Stimulated activated effector memory CD8-positive, alpha-beta T cell treated with anti-CD3 and anti-CD28 coated beads, Interleukin-12 subunit alpha, Interleukin-12 subunit beta, amount 100 ng/mL, for 72 hours (primary cell): ENCODE data around the gene RALGPS1.
"Not testable (repeated sequence)": the region's sequence is repeated elsewhere in the genome, so short reads cannot be mapped to it uniquely, and the experiment has no call there.

Experiments
- ATAC-seq: fragments of 150-1000 bp; cut with Tn5 transposase; 2 replicates; pipeline ENCODE4 v1.10.0; 2021
- DNase-seq, 2 donors: peaks; one replicate each; pipeline ENCODE4 v3.0.0; 2021 to 2022; ENCODE audit warnings: low spot score in 2 of 2
- H3K27ac Mint-ChIP-seq: one replicate; pipeline ENCODE4 v1.8.0; 2022; ENCODE audit warnings: mild to moderate bottlenecking, mixed read lengths
- H3K36me3 Mint-ChIP-seq: one replicate; pipeline ENCODE4 v1.8.0; 2022; ENCODE audit warnings: mild to moderate bottlenecking, mixed read lengths
- H3K4me1 Mint-ChIP-seq: one replicate; pipeline ENCODE4 v1.8.0; 2022; ENCODE audit warnings: mixed read lengths
- H3K4me3 Mint-ChIP-seq: one replicate; pipeline ENCODE4 v1.8.0; 2022; ENCODE audit warnings: mild to moderate bottlenecking, mixed read lengths
- H3K9me3 Mint-ChIP-seq: one replicate; pipeline ENCODE4 v1.8.0; 2022; ENCODE audit warnings: mixed read lengths

RALGPS1 gene

GRCh38 chr9:127014216-127014909, 99.8 kb downstream of the RALGPS1 start:
- Mint-ChIP-seq H3K4me1 (peaks cover 10% of the 10 kb centered on the region), H3K36me3 (no peaks in the 10 kb centered on the region), H3K4me3 (no peak overlapping the region), H3K9me3 (no peaks in the 10 kb centered on the region), H3K27ac (no peak overlapping the region)
- DNase-seq (no peak), ATAC-seq (no peak)

DNA sequence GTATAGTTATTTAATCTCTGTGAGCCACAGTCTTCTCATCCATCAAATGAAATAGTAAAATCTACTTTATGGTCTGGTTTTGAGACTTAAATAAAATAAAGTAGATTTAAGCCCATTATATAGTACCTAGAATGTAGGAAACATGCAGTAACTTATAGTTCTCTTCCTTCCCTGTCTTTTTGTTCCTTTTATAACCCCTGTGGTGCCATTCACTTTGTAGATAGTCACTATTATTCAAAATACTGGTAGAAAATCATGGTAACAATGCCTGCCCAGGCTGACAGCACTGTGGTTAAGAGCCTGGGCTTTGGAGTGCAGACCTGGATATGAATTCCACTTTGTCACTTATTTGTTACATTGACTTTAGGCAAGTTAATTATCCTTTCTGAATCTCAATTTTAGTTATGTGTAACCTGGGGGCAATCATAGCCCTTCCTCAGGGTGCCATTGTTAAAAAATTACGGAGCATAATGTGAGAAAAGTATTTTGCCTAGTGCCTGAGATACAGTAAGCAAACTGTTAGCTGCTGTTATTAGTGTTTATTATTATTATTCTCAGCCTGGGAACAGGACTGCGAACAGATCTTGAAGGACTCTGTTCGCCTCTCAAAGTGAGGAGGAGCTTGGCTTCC, 100.4 kb downstream of the RALGPS1 start:
- no peak overlapping the region for H3K4me3 Mint-ChIP-seq
- no peak for ATAC-seq
- H3K4me1 Mint-ChIP-seq: peaks cover 10% of the 10 kb centered on the region
- DNase-seq: no peak
- H3K36me3 Mint-ChIP-seq: no peaks in the 10 kb centered on the region
- no peak overlapping the region for H3K27ac Mint-ChIP-seq
- no peaks in the 10 kb centered on the region for H3K9me3 Mint-ChIP-seq

DNA sequence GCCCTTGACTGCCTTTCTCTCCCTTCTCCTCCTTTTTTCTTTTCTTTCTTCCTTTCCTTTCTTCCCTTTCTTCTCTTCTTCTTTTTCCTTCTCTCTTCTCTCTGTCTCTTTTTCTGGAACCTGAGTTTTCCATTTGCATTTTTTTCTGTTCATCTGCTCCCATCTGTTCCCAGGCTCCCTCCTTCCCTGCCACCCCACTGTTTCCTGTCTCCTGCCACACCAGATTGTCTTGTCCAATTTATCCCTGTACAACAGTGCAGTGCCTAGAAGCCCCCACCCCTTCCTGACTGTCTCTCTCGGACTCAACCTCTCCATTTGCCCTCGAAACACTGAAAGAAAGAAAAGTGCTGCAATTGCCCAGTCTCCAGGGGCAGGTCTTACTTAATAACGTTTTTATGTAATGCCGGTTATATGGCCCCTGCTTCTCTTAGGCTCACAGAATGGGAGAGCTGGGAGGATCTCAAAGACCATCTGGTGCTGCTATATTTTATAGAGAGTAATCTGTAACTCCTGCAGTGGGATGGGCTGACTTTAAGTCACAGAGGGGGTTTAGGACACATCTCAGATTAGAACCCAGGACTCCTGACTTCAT, 101.4 kb downstream of the RALGPS1 start:
- Mint-ChIP-seq H3K4me1 (peaks cover 17% of the 10 kb centered on the region), H3K9me3 (no peaks in the 10 kb centered on the region), H3K36me3 (no peaks in the 10 kb centered on the region), H3K27ac (peak overlapping the region; percentile 47), H3K4me3 (no peak overlapping the region)
- DNase-seq (no peak), ATAC-seq (no peak)

- not testable (repeated sequence) for ATAC-seq, H3K4me3 Mint-ChIP-seq, H3K9me3 Mint-ChIP-seq, DNase-seq, H3K27ac Mint-ChIP-seq, H3K36me3 Mint-ChIP-seq
- peaks cover 23% of the 10 kb centered on the region for H3K4me1 Mint-ChIP-seq
These were observed 103.4 kb downstream of the RALGPS1 start for GRCh38 chr9:127017979-127018378.

DNA sequence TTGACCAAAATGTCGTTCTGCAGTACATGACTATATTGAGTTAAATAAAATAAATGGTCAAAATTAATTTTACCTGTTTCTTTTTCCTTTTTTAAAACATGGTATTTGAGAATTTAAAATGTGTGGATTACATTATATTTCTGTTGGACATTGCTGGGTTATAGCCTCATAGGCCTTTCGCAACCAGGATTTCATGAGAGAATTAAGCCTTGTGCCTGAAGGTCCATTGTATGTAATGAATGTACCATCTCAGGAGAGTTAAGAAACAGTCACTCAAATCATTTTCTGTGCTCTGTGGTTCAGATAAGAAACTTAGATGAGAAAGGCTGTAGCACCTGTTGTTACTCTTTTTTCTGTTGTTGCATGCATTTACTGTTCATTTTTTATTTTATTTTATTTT, 104.4 kb downstream of the RALGPS1 start:
- H3K9me3 Mint-ChIP-seq: no peaks in the 10 kb centered on the region
- no peak overlapping the region for H3K27ac Mint-ChIP-seq
- DNase-seq (no peak), ATAC-seq (no peak)
- no peak overlapping the region for H3K4me3 Mint-ChIP-seq
- no peaks in the 10 kb centered on the region for H3K36me3 Mint-ChIP-seq
- peaks cover 13% of the 10 kb centered on the region for H3K4me1 Mint-ChIP-seq

- Mint-ChIP-seq H3K4me3 (no peak overlapping the region), H3K36me3 (no peaks in the 10 kb centered on the region), H3K4me1 (peaks cover 12% of the 10 kb centered on the region), H3K9me3 (no peaks in the 10 kb centered on the region), H3K27ac (no peak overlapping the region)
- ATAC-seq (no peak), DNase-seq (no peak)
These were observed 105.6 kb downstream of the RALGPS1 start for GRCh38 chr9:127020036-127020801.

DNA sequence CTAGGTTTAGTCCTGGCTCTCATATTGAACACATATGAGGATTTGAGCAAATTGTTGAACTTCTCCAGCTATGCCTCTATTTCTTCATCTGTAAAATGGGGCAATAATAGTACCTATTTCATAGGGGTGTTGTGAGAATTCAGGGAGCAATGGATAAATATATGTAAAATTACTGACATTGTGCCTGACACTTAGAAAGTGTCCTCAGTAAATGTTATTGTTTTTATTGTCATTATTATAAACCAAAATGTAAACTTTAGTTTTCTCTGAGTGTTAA, 106.2 kb downstream of the RALGPS1 start:
- DNase-seq (no peak), ATAC-seq (no peak)
- H3K4me1 Mint-ChIP-seq: peaks cover 12% of the 10 kb centered on the region
- no peak overlapping the region for H3K4me3 Mint-ChIP-seq
- H3K36me3 Mint-ChIP-seq: no peaks in the 10 kb centered on the region
- H3K27ac Mint-ChIP-seq: no peak overlapping the region
- no peaks in the 10 kb centered on the region for H3K9me3 Mint-ChIP-seq

- DNase-seq (no peak), ATAC-seq (no peak)
- Mint-ChIP-seq H3K27ac (no peak overlapping the region), H3K4me3 (no peak overlapping the region), H3K4me1 (peaks cover 12% of the 10 kb centered on the region), H3K36me3 (no peaks in the 10 kb centered on the region), H3K9me3 (no peaks in the 10 kb centered on the region)
These were observed 107.2 kb downstream of the RALGPS1 start for GRCh38 chr9:127021664-127022363.

GRCh38 chr9:127022913-127023660, 108.5 kb downstream of the RALGPS1 start:
- DNase-seq (no peak), ATAC-seq (no peak)
- Mint-ChIP-seq H3K4me1 (peaks cover 12% of the 10 kb centered on the region), H3K27ac (no peak overlapping the region), H3K36me3 (no peaks in the 10 kb centered on the region), H3K9me3 (no peaks in the 10 kb centered on the region), H3K4me3 (no peak overlapping the region)

GRCh38 chr9:127025042-127025441, 110.5 kb downstream of the RALGPS1 start:
- DNase-seq: no peak
- peak overlapping the region; percentile 13 for H3K27ac Mint-ChIP-seq
- ATAC-seq: no peak
- H3K9me3 Mint-ChIP-seq: no peaks in the 10 kb centered on the region
- peaks cover 12% of the 10 kb centered on the region for H3K4me1 Mint-ChIP-seq
- H3K36me3 Mint-ChIP-seq: no peaks in the 10 kb centered on the region
- H3K4me3 Mint-ChIP-seq: no peak overlapping the region

DNA sequence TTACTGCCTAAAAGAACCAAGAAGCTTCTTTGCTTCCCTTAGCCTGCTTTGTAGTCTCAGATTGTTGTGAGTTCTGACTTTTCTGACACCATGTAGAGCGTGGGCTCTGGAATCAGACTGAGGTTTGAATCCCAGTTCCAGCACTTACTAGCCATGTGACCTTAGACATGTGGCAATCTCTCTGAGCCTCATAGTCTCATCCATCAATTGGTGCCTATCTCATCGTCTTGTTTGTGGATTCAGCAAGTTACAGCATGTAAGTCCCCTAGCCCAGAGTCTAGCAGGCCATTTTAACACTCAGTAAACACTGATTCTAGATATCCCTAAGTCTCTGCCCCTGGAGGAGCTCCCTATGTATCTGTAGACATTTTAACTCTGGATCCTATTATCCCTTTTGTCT, 113.1 kb downstream of the RALGPS1 start:
- Mint-ChIP-seq H3K4me3 (no peak overlapping the region), H3K4me1 (peaks cover under 1% of the 10 kb centered on the region), H3K9me3 (no peaks in the 10 kb centered on the region), H3K36me3 (no peaks in the 10 kb centered on the region), H3K27ac (no peak overlapping the region)
- DNase-seq: no peak
- no peak for ATAC-seq

GRCh38 chr9:127029548-127029947, 115.0 kb downstream of the RALGPS1 start:
- Mint-ChIP-seq H3K36me3 (no peaks in the 10 kb centered on the region), H3K27ac (peak overlapping the region; percentile 60), H3K9me3 (no peaks in the 10 kb centered on the region), H3K4me1 (no peaks in the 10 kb centered on the region), H3K4me3 (no peak overlapping the region)
- no peak for DNase-seq
- no peak for ATAC-seq

GRCh38 chr9:127030814-127031740, 116.5 kb downstream of the RALGPS1 start:
- Mint-ChIP-seq H3K27ac (no peak overlapping the region), H3K4me3 (no peak overlapping the region)
- ATAC-seq: no peak

DNA sequence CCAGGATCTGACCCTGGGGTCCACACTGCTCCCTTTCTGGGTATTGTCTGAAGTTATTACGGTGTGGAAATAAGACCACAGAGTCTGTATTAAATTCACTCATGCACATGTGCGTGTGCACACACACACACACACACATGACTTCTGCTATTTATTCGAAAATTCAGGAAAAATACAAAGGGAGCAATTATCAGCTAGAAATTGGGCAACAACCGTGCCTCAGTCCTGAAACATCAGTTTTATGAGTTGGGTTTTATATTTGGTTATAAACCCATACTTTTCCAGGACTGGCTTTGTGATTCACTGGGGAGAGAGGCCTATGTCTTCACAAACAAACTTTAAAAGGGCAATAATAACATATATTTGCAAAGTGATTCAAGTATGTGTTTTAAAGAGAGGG, 117.7 kb downstream of the RALGPS1 start:
- DNase-seq (no peak), ATAC-seq (no peak)
- Mint-ChIP-seq H3K4me3 (no peak overlapping the region), H3K4me1 (no peaks in the 10 kb centered on the region), H3K9me3 (no peaks in the 10 kb centered on the region), H3K36me3 (no peaks in the 10 kb centered on the region), H3K27ac (no peak overlapping the region)

More at GRCh38 chr9:127030814-127031740, 116.5 kb downstream of the RALGPS1 start:
- no peaks in the 10 kb centered on the region for H3K36me3 Mint-ChIP-seq
- no peaks in the 10 kb centered on the region for H3K9me3 Mint-ChIP-seq
- no peaks in the 10 kb centered on the region for H3K4me1 Mint-ChIP-seq
- no peak for DNase-seq
